ENCODE data around the gene PSMD9. TPM values are rescaled to one million over a fixed set of nuclear protein-coding genes. Genes with fewer than 3 reads are reported as not detected.

Gene PSMD9
- total and polyA plus RNA-seq, 10 of the 15 experiments (the other 5 are each of a cell fraction or from before 2014, with no cell fraction given): 14.6 to 152 (median 58.1) TPM

DNA sequence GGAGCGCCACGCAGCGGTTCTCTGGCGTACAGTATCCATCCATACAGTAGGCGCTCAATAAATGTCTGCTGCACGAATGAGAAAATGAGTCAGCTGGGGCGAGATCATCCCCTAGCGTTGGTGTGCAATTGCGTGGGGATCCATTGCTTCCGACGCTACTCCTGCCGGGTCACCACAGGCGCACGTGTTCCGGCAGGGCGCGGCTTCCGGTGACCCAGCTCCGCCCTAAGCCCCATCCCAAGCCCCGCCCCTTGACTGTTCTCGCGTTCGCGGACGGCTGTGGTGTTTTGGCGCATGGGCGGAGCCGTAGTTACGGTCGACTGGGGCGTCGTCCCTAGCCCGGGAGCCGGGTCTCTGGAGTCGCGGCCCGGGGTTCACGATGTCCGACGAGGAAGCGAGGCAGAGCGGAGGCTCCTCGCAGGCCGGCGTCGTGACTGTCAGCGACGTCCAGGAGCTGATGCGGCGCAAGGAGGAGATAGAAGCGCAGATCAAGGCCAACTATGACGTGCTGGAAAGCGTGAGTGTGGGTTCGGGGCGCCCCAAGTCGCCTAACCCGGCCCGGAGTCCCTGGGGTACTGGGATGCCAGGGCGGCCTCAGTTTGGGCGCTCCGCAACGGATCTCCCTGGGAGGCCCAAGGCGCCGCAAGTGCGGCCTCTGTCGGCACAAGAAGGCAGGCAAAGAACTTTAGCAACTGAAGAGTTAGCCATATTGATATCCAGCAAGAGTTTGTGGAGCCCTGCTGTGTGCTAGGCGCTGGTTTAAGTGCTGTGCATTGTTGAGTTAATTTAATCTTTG, at the start of gene PSMD9 (continued):
- TF ChIP-seq POLR2AphosphoS2 (IDR thresholded peaks at IDR 0.05; ENCODE audit: low read depth, low read length) (peak; percentile 55; the same call in 1 of the 2 replicates), RFX5 (IDR thresholded peaks at IDR 0.05; ENCODE audit: low read depth, low read length) (no peak), RAD21 (IDR thresholded peaks at IDR 0.05; ENCODE audit: insufficient read depth, low read depth, low read length) (peak; percentile 64), HDGF (IDR thresholded peaks at IDR 0.05) (peak; percentile 69; the same call in 1 of the 2 replicates), IKZF1 (conservative IDR thresholded peaks at IDR 0.05) (peak; percentile 86), NR2C1 (IDR thresholded peaks at IDR 0.05) (peak; percentile 98), ZBTB33 (IDR thresholded peaks at IDR 0.05) (no peak)
- TF ChIP-seq, protein P1, sequence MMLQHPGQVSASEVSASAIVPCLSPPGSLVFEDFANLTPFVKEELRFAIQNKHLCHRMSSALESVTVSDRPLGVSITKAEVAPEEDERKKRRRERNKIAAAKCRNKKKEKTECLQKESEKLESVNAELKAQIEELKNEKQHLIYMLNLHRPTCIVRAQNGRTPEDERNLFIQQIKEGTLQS (IDR thresholded peaks at IDR 0.05; ENCODE audit: borderline replicate concordance, extremely low read depth, low read depth, low read length): 0 out of 2 replicates have a peak, but pooled peaks have one; percentile 13
- TF ChIP-seq, protein P2, sequence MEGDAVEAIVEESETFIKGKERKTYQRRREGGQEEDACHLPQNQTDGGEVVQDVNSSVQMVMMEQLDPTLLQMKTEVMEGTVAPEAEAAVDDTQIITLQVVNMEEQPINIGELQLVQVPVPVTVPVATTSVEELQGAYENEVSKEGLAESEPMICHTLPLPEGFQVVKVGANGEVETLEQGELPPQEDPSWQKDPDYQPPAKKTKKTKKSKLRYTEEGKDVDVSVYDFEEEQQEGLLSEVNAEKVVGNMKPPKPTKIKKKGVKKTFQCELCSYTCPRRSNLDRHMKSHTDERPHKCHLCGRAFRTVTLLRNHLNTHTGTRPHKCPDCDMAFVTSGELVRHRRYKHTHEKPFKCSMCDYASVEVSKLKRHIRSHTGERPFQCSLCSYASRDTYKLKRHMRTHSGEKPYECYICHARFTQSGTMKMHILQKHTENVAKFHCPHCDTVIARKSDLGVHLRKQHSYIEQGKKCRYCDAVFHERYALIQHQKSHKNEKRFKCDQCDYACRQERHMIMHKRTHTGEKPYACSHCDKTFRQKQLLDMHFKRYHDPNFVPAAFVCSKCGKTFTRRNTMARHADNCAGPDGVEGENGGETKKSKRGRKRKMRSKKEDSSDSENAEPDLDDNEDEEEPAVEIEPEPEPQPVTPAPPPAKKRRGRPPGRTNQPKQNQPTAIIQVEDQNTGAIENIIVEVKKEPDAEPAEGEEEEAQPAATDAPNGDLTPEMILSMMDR (IDR thresholded peaks at IDR 0.05 in 2 of 3, conservative IDR thresholded peaks at IDR 0.05 in 1 of 3; ENCODE audit: control insufficient read depth in 2 of 3, extremely low read depth in 1 of 3, insufficient read depth in 1 of 3, low read depth in 3 of 3, low read length in 3 of 3): peak; percentile 68 to 73 (median 69)

Measured in GM12878 (cell line).